SKM-1 treated with dmso at 0.1 percent for 144 hours (cell line): ENCODE results near the gene LIPE.

Experiments
- DNase-seq: peaks from one replicate; lab custom pipeline; 2025; ENCODE audit not compliant: unreplicated experiment; lab: John Stamatoyannopoulos, UW

Gene LIPE

GRCh38 chr19:42357290-42357689 is 69.9 kb downstream of the LIPE start:
- no peak for DNase-seq

GRCh38 chr19:42356686-42357085 is 70.5 kb downstream of the LIPE start:
- DNase-seq: no peak

GRCh38 chr19:42355896-42356295 is 71.3 kb downstream of the LIPE start:
- DNase-seq: no peak

- no peak for DNase-seq
Observed at GRCh38 chr19:42353341-42354015, 73.7 kb downstream of the LIPE start.

GRCh38 chr19:42352301-42353259 is 74.6 kb downstream of the LIPE start:
- DNase-seq: no peak
